Calu3 (cell line): ENCODE results near the gene ETDB. TPM values are rescaled to one million over a fixed set of nuclear protein-coding genes. Genes with fewer than 3 reads are reported as not detected.

Experiments
- BruUV-seq: library from RNA; stranded (reverse); fragments of 400-500 nt; replicated peaks from 2 replicates; lab custom pipeline; 2021; lab: Mats Ljungman, UMichigan
- CTCF ChIA-PET: fragments of 300-600 bp; sonication (Branson Sonifier 250); formaldehyde crosslinking; loops from one replicate; lab custom pipeline; 2022; ENCODE audit warnings: antibody characterized with exemption; lab: Charles Lee
- DNase-seq: peaks from one replicate; pipeline ENCODE4 v3.0.0; 2022
- H3K27ac Mint-ChIP-seq: one replicate; pipeline ENCODE4 v1.8.0; 2022; ENCODE audit warnings: mixed read lengths; ENCODE audit not compliant: unreplicated experiment
- H3K27me3 Mint-ChIP-seq: one replicate; pipeline ENCODE4 v1.8.0; 2022; ENCODE audit warnings: mixed read lengths; ENCODE audit not compliant: unreplicated experiment
- H3K36me3 Mint-ChIP-seq: one replicate; pipeline ENCODE4 v1.8.0; 2022; ENCODE audit warnings: mild to moderate bottlenecking, moderate library complexity, mixed read lengths; ENCODE audit not compliant: insufficient read depth, unreplicated experiment
- H3K4me1 Mint-ChIP-seq: one replicate; pipeline ENCODE4 v1.8.0; 2022; ENCODE audit warnings: mild to moderate bottlenecking, low read depth, mixed read lengths; ENCODE audit not compliant: unreplicated experiment
- H3K4me3 Mint-ChIP-seq: one replicate; pipeline ENCODE4 v1.8.0; 2022; ENCODE audit warnings: mild to moderate bottlenecking, low read depth, moderate library complexity, mixed read lengths; ENCODE audit not compliant: unreplicated experiment
- H3K9me3 Mint-ChIP-seq: one replicate; pipeline ENCODE4 v1.8.0; 2022; ENCODE audit warnings: low read depth, mixed read lengths; ENCODE audit not compliant: unreplicated experiment
- CTCF ChIP-seq: fragments of 200-600 bp; IDR thresholded peaks from one replicate; pipeline ENCODE4 v1.8.0; 2022; ENCODE audit warnings: antibody characterized with exemption; ENCODE audit not compliant: unreplicated experiment
- intact Hi-C: fragments of 100-400 bp; cut with micrococcal nuclease; formaldehyde crosslinking; loops from one replicate; pipeline ENCODE4 v1.10.0; 2022; ENCODE audit not compliant: unreplicated experiment
- total RNA-seq: library from RNA; stranded (reverse); gene quantifications from 2 replicates; pipeline ENCODE4 v1.2.3, GENCODE V29; 2022

Gene ETDB
- total RNA-seq, 1 experiment from 2014 or later, result not detected

GRCh38 chrX:135114392-135114791, 5.9 kb downstream of the ETDB start:
- H3K27ac Mint-ChIP-seq, result peak overlapping the region; percentile 29
- CTCF ChIA-PET, result no interaction called here
- no peaks in the 10 kb centered on the region for H3K9me3 Mint-ChIP-seq
- peaks cover 4% of the 10 kb centered on the region for H3K27me3 Mint-ChIP-seq
- no peaks in the 10 kb centered on the region for H3K36me3 Mint-ChIP-seq
- intact Hi-C loops, result no loop called here
- no TSS peak for BruUV-seq
- DNase-seq, result peak; percentile 29
- H3K4me3 Mint-ChIP-seq, result peak overlapping the region; percentile 36
- TF ChIP-seq CTCF, result no peak
- peaks cover 9% of the 10 kb centered on the region for H3K4me1 Mint-ChIP-seq

- CTCF ChIA-PET, result interaction anchor here (1.1 kb wide), 1 partner anchor 73 kb away, joined by 3 read pairs; no protein-coding TSS in a partner anchor
- peaks cover 17% of the 10 kb centered on the region for H3K27me3 Mint-ChIP-seq
- no peak overlapping the region for H3K4me3 Mint-ChIP-seq
- intact Hi-C loops, result no loop called here
- H3K4me1 Mint-ChIP-seq, result peaks cover 9% of the 10 kb centered on the region
- no peak overlapping the region for H3K27ac Mint-ChIP-seq
- no peaks in the 10 kb centered on the region for H3K36me3 Mint-ChIP-seq
- no peak for TF ChIP-seq CTCF
- BruUV-seq, result no TSS peak
- DNase-seq, result no peak
- H3K9me3 Mint-ChIP-seq, result no peaks in the 10 kb centered on the region
Observed at GRCh38 chrX:135112743-135113142, 7.6 kb downstream of the ETDB start.

GRCh38 chrX:135112096-135112729, 8.1 kb downstream of the ETDB start:
- Mint-ChIP-seq H3K27ac (no peak overlapping the region), H3K27me3 (peaks cover 17% of the 10 kb centered on the region), H3K9me3 (no peaks in the 10 kb centered on the region), H3K4me3 (no peak overlapping the region), H3K4me1 (peaks cover 9% of the 10 kb centered on the region), H3K36me3 (no peaks in the 10 kb centered on the region)
- no TSS peak for BruUV-seq
- TF ChIP-seq CTCF, result peak; percentile 58
- intact Hi-C loops, result no loop called here
- CTCF ChIA-PET, result interaction anchor here (1.1 kb wide), 1 partner anchor 74 kb away, joined by 3 read pairs; no protein-coding TSS in a partner anchor
- DNase-seq, result peak; percentile 54

GRCh38 chrX:135109554-135109953, 10.8 kb downstream of the ETDB start:
- intact Hi-C loops, result no loop called here
- DNase-seq, result no peak
- Mint-ChIP-seq H3K27ac (no peak overlapping the region), H3K27me3 (peaks cover 29% of the 10 kb centered on the region), H3K9me3 (no peaks in the 10 kb centered on the region), H3K4me1 (peaks cover 9% of the 10 kb centered on the region), H3K36me3 (no peaks in the 10 kb centered on the region), H3K4me3 (no peak overlapping the region)
- CTCF ChIA-PET, result no interaction called here
- no TSS peak for BruUV-seq
- TF ChIP-seq CTCF, result no peak
